Putamen (tissue), 1 donor: ENCODE results near the gene ZNF648.
A peak's percentile ranks its signal among the peaks of the same experiment; 100 is the strongest.
"Not testable (repeated sequence)": the region's sequence is repeated elsewhere in the genome, so short reads cannot be mapped to it uniquely, and the experiment has no call there.

Experiments
- DNase-seq: peaks from one replicate; pipeline ENCODE4 v3.0.0-alpha.2; 2016; ENCODE audit warnings: low spot score

The ZNF648 gene

DNA sequence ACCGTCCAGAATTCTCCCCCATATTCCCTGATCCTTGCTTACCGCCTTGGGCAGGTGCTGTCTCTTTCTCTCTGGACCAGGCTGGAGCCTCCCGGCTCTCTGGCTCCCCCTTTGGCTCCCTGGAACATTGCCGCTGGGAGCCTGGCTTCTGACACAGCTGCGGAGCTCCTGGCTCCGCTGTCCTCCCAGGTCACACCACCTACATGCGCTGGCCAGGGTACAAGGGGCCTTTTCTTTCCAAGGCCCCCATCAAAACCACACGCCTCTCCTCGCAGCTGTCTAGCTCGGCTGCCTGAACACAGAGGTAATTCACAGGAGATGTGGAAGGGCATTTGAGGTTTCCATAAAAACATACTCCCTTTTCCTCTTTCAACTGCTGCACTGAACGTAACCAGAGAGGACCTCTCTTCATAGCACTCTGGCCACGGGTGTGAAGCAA is 7.5 kb upstream of the ZNF648 start:
- peak; percentile 41 for DNase-seq

DNA sequence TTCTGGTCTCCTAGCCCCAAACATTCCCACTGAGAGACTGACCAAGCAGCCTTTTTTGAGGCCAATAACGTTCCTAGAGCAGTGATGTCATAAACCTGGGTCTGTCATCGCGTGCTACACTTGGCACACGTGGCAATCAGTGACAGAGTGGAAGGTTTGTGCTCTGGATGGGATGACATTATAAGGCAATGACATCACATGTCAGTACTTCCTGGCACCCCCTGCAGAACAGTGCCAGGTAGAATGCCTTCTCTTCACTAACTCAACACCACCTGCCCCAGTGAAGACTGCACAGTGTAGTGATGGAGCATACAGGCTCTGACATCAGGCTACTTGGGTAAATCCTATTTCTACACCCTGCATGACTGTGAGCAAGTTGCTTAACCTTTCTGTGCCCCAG is 5.4 kb upstream of the ZNF648 start:
- no peak for DNase-seq

DNA sequence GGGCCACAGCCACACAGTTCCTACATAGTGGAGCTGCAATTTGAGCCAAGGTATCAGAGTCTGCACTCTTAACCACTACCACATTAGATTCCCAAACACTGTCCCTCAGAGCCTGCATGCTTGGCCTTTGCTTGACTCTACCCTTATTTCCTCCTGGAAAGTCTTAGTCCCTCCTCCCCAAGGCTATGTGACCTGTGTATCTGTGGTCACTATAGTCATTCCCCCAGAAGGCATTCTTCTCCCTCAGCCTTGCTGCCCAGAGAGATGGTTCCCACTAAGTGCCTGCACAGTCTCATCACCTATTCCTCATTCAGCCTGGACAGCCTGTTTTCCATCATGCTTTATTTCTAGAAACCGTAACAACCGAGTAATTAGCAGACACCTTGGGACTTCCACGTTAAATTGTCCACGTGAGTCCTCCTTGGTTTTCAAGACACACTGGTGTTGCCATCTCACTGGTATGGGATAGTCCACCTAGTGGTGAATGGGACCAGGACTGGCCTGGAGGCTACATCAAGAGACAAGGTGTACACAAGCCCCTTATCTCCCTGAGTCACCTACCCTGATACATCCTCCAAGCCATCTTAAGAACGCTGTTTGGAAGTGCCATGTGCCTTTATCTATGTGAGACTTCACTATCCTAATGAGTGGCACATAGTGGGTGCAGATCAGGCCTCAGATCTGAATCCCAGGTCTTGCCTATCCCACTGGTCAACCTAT is 3.8 kb upstream of the ZNF648 start:
- DNase-seq = no peak

DNA sequence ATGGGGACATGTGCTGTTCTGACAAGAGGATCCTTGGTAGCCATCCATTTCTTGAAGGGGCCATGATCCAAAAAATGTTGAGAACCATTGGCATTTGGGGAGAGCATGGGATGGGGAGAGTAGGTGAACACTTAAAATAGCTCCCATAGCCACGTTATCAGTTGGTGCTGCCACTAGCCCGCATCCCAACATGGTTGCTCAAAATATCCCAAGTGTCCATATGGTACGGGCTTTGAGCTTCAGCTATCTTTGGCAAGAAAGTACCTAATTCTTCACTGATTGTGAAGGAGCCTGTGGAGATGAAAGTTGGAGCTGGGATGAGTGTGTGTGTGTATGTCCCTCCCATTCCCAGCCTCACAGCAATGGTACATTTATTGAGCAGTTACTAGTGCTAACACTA is 3.1 kb upstream of the ZNF648 start:
- DNase-seq = no peak

DNA sequence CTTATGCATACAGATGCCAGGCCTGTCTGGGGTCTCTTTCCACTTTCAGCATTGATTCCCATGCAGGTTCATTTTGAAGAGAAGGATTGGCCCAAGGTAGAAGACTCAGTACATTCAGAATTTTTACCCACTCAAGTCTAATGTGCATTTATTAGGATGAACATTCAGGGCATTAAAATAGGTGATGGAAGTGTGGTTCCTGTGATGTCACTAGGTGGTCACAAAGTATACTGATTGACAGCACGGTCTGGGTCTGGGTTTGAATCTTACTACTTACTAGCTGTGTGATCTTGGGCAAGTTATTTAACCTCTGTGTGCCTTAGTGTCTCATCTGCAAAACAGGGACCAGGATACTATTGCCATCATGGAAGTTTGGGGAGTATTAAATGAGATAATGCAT is 711 bp upstream of the ZNF648 start:
- no peak for DNase-seq

DNA sequence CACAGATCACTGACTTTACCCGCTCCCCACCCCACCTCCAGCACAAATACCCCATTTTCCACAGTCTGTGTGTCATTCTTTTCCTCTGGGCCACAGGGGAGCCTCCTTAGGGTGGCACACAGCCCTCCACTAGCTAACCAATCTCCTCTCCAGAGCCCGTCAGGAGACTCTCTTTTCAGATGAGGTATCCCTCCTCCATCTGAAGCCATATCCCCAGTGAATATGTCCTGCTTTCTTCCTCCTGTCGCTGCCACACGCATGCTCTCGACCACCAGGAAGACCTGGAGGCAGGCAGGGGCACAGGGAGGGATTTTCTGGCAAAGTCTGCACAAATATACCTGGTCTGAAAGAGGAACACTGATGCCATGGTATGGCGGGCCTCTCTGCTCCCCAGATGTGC is 635 bp downstream of the ZNF648 start:
- DNase-seq = no peak

DNA sequence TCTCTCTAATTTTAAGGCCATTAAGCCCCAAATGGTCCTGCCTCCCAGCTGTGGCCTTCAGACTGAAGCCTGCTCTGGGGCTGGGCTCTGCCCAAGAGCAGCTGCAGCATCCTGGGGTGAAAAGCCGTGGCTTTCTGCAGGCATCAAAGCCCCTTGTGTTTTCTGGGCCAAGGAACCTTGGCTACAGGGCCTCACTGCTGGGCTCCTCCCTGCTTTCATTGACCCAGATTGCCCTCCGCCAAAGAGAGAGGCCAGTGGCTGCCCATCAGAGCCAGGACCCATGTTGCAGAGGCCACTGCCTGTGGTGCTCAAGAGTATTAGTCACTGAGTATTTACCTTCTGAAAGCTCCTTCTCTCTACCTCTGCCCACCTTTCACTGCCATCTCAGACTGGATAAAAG is 1.6 kb downstream of the ZNF648 start:
- DNase-seq = peak; percentile 77

DNA sequence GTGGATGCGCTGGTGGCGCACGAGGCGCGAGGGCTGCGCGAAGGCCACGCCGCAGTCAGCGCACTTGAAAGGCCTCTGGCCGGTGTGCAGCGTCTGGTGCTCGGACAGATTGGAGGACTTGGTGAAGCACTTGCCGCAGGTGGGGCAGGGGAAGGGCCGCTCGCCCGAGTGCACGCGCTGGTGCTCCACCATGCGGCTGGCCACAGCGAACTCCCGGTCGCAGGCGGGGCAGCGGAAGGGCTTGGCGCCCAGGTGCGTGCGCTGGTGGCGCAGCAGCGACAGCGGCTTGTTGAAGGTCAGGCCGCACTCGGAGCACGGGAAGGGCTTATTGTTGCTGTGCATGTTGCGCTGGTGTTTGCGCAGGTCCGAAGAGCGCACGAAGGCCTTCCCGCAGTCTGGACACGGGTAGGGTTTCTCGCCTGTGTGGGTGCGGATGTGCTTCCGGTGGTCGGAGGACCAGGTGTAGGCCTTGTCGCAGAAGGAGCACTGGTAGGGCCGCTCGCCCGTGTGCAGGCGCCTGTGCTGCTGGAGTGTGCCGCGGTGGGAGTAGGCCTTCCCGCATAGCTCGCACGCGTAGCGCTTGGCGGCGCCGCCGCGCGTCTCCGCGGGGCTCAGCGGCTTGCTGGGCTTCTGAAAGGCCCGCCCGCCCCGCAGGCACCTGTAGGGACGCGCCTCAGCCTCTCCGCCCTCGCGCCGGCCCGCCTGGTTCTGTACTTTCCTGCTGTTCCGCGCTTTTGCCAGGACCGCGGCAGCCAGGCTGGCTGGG is 4.7 kb downstream of the ZNF648 start:
- DNase-seq = no peak

DNA sequence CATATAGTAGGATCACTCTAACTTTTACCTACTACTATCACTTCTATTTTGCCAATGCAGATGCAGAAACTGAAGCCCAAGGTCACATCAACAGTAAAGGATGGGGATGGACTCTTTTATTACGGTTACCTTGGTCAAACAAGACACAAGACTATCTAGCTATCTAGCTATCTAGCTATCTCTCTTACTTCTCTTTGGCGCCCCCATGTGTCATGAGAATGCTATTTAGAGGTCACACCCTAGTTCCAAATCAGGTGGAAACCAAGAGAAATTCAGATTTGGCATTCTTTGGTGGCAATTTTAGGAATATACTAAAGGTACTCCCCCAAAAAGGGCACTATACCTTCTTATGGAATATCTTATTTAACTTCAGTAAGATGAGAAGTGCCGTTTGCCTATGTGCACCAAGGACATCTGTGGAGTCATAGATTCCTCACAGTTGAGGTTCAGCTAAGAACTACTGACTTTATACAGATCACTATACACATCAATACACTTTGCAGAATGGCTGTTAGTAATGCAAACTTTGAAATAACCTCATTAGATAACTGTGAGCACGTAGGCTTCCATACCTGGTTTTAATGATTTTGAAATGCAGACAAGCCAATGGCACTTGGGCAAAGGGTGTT is 6.7 kb downstream of the ZNF648 start:
- peak; percentile 19 for DNase-seq

DNA sequence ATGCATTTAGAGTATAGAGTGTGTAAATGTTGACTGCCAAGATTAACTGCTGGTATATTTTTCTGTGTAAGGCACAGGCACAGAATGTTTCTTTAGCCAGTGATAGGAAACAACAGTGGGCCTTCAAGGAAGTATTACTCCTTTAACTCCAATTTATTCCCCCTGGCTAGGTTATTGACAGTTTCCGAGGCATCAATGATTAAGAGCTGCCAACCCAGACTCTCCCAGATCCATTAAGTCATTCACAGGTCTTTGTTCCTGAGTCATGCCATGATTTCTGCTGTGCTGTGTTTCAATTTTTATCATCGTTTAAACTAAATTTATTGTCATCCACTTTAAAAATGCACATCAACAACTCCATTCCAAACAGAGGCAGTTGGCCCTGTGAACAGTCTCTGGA is 9.2 kb downstream of the ZNF648 start:
- no peak for DNase-seq

DNA sequence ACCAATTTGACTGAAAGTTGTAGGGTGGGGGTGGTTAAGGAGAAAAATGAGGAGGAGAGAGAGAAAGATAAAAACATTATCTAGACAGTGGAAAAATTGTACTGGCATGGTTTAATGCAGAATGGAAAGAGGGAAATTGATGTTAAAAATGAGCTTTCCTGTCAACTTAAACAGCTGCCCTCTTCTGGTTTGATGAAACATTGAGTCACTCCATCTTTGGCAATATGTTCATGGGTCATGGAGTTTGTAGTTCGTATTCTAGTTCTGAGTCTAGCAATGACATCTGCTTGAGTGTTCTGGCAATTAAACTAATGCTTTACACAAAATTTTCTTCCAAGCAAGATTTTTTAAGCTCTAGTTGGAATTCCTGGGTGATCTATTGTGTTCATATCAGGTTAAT is 9.6 kb downstream of the ZNF648 start:
- peak; percentile 48 for DNase-seq

DNA sequence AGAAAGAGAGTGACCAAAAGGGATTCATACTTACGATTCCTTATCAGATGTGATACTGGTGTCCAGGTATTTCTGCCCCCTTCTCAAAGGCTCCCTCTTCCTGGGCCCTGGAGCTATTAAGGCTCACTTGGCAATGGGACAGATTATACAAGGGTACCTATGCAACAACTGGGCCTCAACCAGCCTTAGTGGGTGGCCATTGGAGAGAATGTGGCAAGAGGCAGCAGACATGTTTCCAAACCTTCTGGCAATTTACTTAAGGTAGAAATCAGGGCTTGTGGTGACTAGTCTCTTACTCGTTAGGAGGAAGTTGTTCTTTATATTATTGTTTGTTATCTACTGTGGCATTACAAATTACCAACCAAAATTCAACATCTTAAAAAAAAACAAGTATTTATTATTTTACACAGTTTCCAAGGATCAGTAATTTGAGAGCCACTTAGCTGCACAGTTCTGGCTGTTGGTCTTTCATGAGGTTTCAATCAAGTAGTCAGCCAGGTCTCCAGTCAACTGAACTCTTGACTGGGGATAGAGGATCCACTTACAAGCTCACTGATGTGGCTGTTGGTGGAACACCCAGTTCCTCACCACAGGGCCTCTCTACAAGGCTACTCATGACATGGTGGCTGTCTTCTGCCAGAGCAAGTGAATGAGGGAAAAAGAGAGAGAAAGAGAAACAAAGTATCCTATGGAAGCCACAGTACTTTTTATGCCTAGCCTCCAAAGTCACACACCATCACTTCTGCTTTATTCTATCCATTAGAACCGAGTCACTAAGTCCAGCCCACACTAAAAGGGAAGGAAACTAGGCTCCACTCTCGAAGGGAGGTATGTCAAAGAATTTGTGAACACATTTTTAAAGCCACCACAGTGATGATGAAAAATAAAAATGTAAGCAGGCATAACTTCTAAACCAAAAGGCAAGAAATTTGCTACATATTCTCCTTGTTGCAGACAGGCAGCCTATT is 10.7 kb downstream of the ZNF648 start:
- no peak for DNase-seq

DNA sequence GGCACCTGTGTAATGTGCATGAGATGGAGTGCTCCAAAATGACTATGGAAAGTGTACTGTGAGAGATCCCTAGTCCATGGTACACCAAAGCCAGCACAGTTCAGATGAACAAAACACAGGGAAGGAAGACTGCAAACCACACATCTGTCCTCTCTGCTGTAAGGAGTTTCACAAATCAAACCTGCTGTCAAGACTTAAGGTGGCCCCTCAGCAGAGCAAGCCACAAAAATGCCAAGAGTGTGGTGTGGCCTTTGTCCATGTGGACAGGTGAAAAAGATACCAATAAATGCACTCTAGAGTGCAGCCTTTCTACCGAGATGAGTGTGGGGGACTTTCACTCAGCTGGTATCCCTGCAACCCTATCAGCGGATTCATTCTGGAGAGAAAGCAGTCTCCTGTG is 12.9 kb downstream of the ZNF648 start:
- no peak for DNase-seq

DNA sequence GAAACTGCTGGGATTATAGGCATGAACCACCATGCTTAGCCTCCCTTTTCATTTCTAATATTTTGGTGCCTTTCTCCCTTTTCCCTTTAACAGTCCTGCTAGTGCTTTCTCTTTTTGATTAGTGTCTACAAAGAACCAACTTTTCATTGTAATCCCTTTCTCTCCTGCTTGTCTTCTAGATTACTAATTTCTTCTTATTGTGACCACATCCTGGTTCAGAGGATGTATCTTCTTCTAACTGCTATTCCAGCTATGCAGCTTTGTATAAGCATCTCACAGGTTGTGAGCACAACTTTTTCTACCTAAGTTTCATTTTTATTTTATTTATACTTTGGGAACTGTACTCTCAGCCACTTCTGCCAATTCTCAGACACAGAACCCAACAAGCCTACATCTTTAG is 14.7 kb downstream of the ZNF648 start:
- no peak for DNase-seq

DNA sequence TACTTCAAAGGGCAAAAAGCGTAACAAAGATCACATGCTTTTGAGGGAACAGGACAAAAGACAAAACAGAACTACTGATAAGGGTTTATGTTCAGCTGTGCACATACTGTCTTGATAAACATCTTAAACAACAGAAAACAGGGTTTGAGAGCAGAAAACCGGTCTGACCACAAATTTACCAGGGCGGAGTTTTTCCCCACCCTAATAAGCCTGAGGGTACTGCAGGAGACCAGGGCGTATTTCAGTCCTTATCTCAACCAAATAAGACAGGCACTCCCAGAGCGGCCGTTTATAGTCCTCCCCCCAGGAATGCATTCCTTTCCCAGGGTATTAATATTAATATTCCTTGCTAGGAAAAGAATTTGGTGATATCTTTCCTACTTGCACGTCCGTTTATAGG is 16.0 kb downstream of the ZNF648 start:
- DNase-seq = not testable (repeated sequence)

DNA sequence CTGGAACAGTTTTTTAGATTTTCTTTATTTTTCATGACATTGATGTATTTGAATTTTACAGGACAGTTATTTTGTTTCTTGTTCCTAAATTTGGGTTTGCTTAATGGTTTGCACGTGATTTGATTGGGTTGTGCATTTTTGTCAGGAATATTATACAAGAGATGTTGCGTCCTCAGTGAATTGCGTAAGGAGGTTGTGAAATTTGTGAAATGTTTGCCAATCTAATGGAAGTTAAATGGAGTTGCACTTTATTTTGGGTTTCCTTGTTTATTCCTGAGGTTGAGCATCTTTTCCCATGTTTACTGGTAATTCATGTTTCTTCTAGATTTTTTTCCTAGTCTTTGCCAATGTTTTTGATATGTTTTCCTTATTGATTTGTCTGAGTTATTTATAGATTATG is 19.9 kb downstream of the ZNF648 start:
- DNase-seq = no peak

DNA sequence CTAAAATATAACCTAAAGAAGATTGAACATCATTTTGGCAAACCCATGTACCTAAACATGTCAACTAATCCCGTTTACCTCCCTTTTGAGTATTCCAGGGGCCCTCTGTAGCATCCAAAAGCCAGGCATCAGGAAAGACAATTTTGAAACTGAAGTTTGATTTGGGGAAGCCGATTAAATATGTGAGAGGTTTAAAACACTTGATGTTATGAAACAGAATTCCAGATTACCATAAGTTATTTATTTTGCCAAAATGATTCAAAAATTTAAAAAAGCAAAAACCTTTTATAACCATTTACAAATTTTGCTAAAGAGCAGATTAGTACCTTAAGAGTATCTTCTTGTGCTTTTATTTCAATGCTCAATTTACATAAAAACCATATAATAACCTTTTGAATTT is 23.3 kb downstream of the ZNF648 start:
- DNase-seq = no peak

DNA sequence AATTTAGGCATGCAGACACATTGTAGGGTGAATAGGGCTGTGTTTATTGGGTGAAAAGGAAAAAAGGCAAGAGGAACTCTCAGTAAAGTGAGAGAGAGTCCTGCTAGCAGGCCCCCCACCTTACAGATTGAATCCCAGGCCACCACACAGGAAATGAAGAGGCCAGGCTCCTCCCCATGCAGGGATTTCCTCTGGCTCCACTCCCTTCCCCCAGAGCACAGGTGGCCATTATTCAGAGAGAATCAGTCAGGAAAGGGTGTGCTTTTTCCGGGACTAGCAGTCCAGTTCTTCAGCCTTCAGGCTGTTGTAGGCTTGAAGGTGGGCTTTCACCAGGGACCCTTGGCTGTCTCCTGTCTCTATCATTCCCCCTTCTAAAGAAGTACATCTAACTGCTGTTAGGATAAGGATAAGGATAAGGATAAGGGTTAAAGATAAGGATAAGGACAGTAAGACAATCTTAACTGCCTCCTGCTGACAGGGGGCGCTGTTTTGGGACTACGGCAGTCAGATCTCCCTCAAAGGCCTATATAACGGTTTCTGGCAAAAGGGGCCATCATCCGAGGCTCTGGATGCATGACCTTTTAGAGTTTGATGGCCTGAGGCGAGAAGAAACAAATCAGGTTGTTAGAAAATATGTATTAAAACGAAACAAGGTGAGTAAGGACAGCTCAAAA is 26.3 kb downstream of the ZNF648 start:
- no peak for DNase-seq

DNA sequence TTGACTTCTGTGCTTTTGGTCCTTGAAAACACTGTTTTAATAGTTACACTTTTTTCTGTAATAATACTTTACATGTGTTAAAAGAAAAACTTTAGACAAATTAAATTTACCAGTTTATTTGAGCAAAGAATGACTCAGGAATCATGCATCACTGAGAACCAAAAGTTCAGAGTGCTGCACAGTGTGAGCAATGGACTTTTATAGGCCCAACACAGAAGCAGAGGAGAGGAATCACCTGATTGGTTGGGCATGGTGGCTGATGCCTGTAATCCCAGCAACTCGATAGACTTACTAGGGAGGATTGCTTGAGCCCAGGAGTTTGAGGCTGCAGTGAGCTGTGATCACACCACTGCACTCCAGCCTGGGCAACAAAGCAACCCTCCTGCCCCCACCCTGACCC is 29.3 kb downstream of the ZNF648 start:
- no peak for DNase-seq

DNA sequence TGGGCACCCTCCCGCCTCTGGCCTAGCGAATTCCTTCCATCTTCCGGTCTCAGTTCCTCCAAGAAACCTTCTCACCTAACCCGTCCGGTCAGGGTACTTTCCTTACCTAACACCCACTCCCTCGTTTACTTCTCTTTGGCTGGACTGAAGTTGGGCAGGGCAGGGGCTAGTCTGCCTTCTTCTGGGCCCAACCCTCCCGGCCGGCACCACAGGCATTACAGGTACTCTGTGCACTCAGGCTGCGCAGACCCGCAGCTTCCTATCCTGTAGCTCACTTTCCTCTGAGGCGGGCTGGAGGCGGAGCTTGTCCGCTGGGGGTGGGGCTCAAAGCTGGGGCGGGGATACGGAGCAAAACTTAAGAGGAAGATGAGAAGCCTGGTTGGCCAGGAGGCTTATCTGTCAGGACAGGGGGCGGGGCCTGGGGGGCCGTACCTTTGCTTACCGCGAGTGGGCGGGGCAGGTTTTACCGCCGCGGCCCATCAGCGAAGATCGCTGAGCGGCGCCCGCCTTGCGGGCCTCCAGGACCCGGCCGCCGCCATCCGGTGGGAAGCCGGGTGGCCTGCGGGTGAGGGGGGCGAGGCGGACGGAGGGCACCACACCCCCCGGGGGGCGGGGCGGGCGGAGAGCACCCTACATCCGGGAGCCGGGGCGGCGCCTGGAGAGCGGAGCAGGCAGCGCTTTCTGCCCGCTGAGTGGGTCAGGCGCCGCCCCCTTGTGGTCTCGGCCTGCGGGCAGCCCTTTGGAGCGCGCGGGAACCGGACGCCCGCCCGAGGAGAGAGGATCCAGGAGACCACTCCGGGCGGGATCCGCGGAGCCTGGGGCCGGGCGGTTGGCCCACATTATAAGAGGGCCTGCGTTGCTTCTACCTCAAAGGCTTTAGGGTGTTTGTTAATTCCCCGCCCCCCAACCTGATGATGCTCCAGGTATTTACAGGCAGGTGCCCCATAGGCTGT is 31.9 kb downstream of the ZNF648 start:
- peak; percentile 97 for DNase-seq
